GM12878 (cell line): ENCODE results near the gene HPF1.

Experiments used
- ATF3 ChIP-seq: IDR thresholded peaks from 2 replicates; pipeline ENCODE4 v1.6.1; 2011; ENCODE audit warnings: low read depth, mild to moderate bottlenecking, low read length, moderate library complexity, borderline replicate concordance; ENCODE audit errors: extremely low read depth
- BCL3 ChIP-seq: IDR thresholded peaks from 2 replicates; pipeline ENCODE4 v1.6.1; 2011; ENCODE audit warnings: borderline replicate concordance, low read depth, mild to moderate bottlenecking, moderate library complexity, low read length; ENCODE audit not compliant: insufficient read depth, poor library complexity, severe bottlenecking
- CHD4 ChIP-seq: fragments of 200-600 bp; sonication (generic); IDR thresholded peaks from 2 replicates; pipeline ENCODE4 v1.6.1; 2016; ENCODE audit warnings: mild to moderate bottlenecking
- CTCF ChIP-seq, 3 experiments: IDR thresholded peaks in 2 of 3; conservative IDR thresholded peaks in 1 of 3; 2 replicates each; pipeline ENCODE4 v1.5.1; 2011; ENCODE audit warnings: low read depth in 3 of 3, low read length in 3 of 3, mild to moderate bottlenecking in 3 of 3, control low read depth in 2 of 3, moderate library complexity in 2 of 3, inconsistent platforms in 1 of 3, mixed read lengths in 1 of 3; ENCODE audit not compliant: control insufficient read depth in 2 of 3, insufficient read depth in 1 of 3; ENCODE audit errors: extremely low read depth in 1 of 3
- CUX1 ChIP-seq: IDR thresholded peaks from 2 replicates; pipeline ENCODE4 v1.6.1; 2012; ENCODE audit warnings: improper control_type of control experiment, low read depth, low read length; ENCODE audit not compliant: insufficient replicate concordance
- JUND ChIP-seq: IDR thresholded peaks from 2 replicates; pipeline ENCODE4 v1.6.1; 2012; ENCODE audit warnings: low read depth, mild to moderate bottlenecking, low read length, improper control_type of control experiment, moderate library complexity
- MLLT1 ChIP-seq: fragments of 450-650 bp; IDR thresholded peaks from 2 replicates; pipeline ENCODE4 v1.6.1; 2016; ENCODE audit warnings: mild to moderate bottlenecking
- PBX3 ChIP-seq: IDR thresholded peaks from 2 replicates; pipeline ENCODE4 v1.6.1; 2011; ENCODE audit warnings: mild to moderate bottlenecking, low read depth, low read length, moderate library complexity; ENCODE audit not compliant: insufficient replicate concordance
- POLR2A ChIP-seq: IDR thresholded peaks from 2 replicates; pipeline ENCODE4 v1.6.1; 2011; ENCODE audit warnings: low read depth, mild to moderate bottlenecking, low read length
- REST ChIP-seq: IDR thresholded peaks from 2 replicates; pipeline ENCODE4 v1.6.1; 2012; ENCODE audit warnings: mild to moderate bottlenecking, low read depth, low read length
- SMC3 ChIP-seq: IDR thresholded peaks from 2 replicates; pipeline ENCODE4 v1.6.1; 2011; ENCODE audit warnings: low read length, improper control_type of control experiment, borderline replicate concordance
- SREBF2 ChIP-seq: IDR thresholded peaks from 2 replicates; pipeline ENCODE4 v1.6.1; 2012; ENCODE audit warnings: mild to moderate bottlenecking, low read length
- SUZ12 ChIP-seq: fragments of 200-600 bp; sonication (generic); IDR thresholded peaks from one replicate; pipeline ENCODE4 v1.6.1; 2018; ENCODE audit warnings: antibody characterized with exemption, mild to moderate bottlenecking; ENCODE audit not compliant: unreplicated experiment
- ZZZ3 ChIP-seq: IDR thresholded peaks from 2 replicates; pipeline ENCODE4 v1.6.1; 2011; ENCODE audit warnings: low read depth; ENCODE audit not compliant: control insufficient read depth, insufficient read length

GRCh38 chr4:169803413-169803812 lies 45.7 kb upstream of the HPF1 start:
- TF ChIP-seq CTCF (IDR thresholded peaks at IDR 0.05 in 2 of 3, conservative IDR thresholded peaks at IDR 0.05 in 1 of 3; ENCODE audit: control insufficient read depth in 2 of 3, extremely low read depth in 1 of 3, insufficient read depth in 1 of 3, low read depth in 3 of 3, low read length in 3 of 3): no peak
- no peak for TF ChIP-seq POLR2A
- no peak for TF ChIP-seq SMC3
- TF ChIP-seq ATF3: no peak
- TF ChIP-seq MLLT1: no peak
- TF ChIP-seq ZZZ3: no peak
- TF ChIP-seq JUND: no peak
- no peak for TF ChIP-seq PBX3
- TF ChIP-seq BCL3: no peak
- no peak for TF ChIP-seq SREBF2
- no peak for TF ChIP-seq SUZ12
- no peak for TF ChIP-seq REST
- no peak for TF ChIP-seq CHD4
- TF ChIP-seq CUX1: no peak
